Urinary bladder (tissue), 4 donors: Measurements from ENCODE around the gene AKR1E2. TPM values are rescaled to one million over a fixed set of nuclear protein-coding genes. Genes with fewer than 3 reads are reported as not detected.
A peak's percentile ranks its signal among the peaks of the same experiment; 100 is the strongest.

Source experiments
- DNase-seq: peaks from one replicate; pipeline ENCODE4 v3.0.0-alpha.2; 2015; ENCODE audit errors: extremely low spot score
- H3K27ac ChIP-seq: one replicate; pipeline ENCODE4 v1.5.1; 2013; ENCODE audit warnings: low read depth, mild to moderate bottlenecking, moderate library complexity
- H3K36me3 ChIP-seq: one replicate; pipeline ENCODE4 v1.6.1; 2013; ENCODE audit warnings: mild to moderate bottlenecking, moderate library complexity; ENCODE audit not compliant: insufficient read depth
- H3K4me1 ChIP-seq: one replicate; pipeline ENCODE4 v1.6.1; 2013; ENCODE audit warnings: mild to moderate bottlenecking, moderate library complexity; ENCODE audit not compliant: insufficient read depth
- H3K4me3 ChIP-seq: one replicate; pipeline ENCODE4 v1.5.1; 2013; ENCODE audit warnings: low read depth, low read length
- WGBS: extraction: QIAGEN DNeasy Blood & Tissue Kit; methylation state at CpG from one replicate; pipeline ENCODE4 v1.1.7; 2013; 5-methylcytosine and 5-hydroxymethylcytosine counted together
- polyA plus RNA-seq: library from polyadenylated mRNA; stranded (reverse); fragments of 200-250 nt; gene quantifications from one replicate; pipeline ENCODE4 v1.2.3, GENCODE V29; 2013
- total RNA-seq: library from RNA; depleted of rRNA; stranded (reverse); fragments of >200 nt; gene quantifications from one replicate; pipeline ENCODE4 v1.2.3, GENCODE V29; 2014
- donor health status: healthy with polysubstance abuse.
- donor health status: healthy.

AKR1E2 gene
- total RNA-seq (23.0 TPM), polyA plus RNA-seq (3.9 TPM)

DNA sequence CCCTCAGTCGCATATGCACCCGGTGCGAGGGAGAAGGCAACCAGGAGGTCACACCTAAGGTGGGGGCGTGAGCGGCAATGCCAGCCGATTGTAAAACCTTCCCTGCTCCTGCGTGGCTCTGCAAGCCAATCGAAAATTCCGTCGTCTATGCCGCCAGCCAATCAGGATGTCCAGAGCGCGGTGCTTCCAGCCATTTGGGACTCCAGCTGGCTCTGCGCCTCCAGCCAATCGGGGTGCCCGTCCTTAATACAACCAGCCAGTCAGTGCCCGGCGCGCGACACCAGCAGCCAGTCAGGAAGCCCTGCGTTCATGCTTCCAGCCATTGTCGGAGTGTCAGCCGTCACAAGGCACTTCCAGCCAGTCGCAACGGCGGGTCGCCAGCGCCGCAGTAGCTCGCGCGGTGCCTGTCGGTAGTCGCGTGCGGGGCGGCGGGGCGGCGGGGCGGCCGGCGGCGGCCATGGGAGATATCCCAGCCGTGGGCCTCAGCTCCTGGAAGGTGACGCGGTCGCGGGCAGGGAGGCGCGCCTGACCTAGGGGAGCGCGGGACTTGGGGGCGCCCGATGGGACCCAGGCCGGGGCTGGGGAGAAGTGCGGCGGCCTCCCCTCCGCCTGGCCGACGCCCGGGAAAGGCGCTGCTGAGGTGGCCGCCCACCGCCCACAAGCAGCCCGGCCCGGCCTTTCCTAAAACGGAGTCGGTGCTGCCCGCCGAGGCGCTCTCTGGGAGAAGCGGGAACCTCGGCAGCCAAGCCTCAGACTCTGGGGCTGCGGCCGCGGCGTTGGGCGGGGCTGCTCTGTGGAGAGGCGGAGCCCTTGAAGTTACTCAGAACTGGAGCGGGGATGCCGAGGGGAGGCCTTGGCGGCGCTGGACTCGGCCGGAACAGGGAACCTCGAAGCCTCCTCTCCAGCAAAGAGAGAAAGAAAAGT is at the start of gene AKR1E2:
TSS of gene AKR1E2 (plus strand) at position 340 of the 924 bp plus-strand sequence. CDS start at position 458, 118 bp downstream.
- DNase-seq, result peak; percentile 63
- H3K27ac ChIP-seq, result peak within 1 kb of the TSS; percentile 93
- H3K4me1 ChIP-seq, result no peaks in the 10 kb centered on the region
- no peaks in the 10 kb centered on the region for H3K36me3 ChIP-seq
- peak within 1 kb of the TSS; percentile 51 for H3K4me3 ChIP-seq
- 11% methylated on average over 87 of the region's 87 CpGs for WGBS

- WGBS, result 78% methylated on average over 2 of the region's 2 CpGs
- no peak overlapping the region for H3K4me3 ChIP-seq
Measured at GRCh38 chr10:4776234-4776638, 49.8 kb upstream of the AKR1E2 start.

GRCh38 chr10:4778761-4779160 is 47.2 kb upstream of the AKR1E2 start:
- no peak overlapping the region for H3K4me3 ChIP-seq
- no peak overlapping the region for H3K27ac ChIP-seq
- no peaks in the 10 kb centered on the region for H3K36me3 ChIP-seq
- no peaks in the 10 kb centered on the region for H3K4me1 ChIP-seq
- DNase-seq, result no peak

More at GRCh38 chr10:4776234-4776638, 49.8 kb upstream of the AKR1E2 start:
- H3K36me3 ChIP-seq, result no peaks in the 10 kb centered on the region
- DNase-seq, result no peak
- H3K4me1 ChIP-seq, result no peaks in the 10 kb centered on the region
- H3K27ac ChIP-seq, result no peak overlapping the region

DNA sequence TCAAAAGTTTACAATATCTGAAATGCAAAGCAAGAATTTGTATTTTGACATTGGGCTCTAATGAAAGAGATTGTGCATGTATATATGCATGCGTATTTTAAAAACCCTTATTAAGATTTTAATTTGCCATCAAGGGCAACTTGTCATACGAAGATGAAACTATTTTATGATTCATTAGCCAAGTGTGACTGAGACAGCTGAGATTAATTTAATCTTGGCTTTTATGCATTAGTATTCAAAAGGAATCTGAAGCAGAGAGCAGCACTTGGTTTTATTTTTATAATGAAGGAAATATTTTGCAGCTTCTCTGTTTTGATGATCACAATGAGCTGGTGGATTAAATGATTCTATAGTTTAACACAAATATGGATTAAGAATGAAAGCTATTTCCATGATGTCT is 45.9 kb upstream of the AKR1E2 start:
- H3K4me1 ChIP-seq, result no peaks in the 10 kb centered on the region
- no peaks in the 10 kb centered on the region for H3K36me3 ChIP-seq
- H3K4me3 ChIP-seq, result no peak overlapping the region
- no peak overlapping the region for H3K27ac ChIP-seq
- no peak for DNase-seq
- 75% methylated on average over 2 of the region's 2 CpGs for WGBS

GRCh38 chr10:4780782-4781181 is 45.2 kb upstream of the AKR1E2 start:
- Histone ChIP-seq H3K4me3 (no peak overlapping the region), H3K4me1 (no peaks in the 10 kb centered on the region), H3K27ac (no peak overlapping the region), H3K36me3 (no peaks in the 10 kb centered on the region)
- 59% methylated on average over 6 of the region's 6 CpGs for WGBS
- DNase-seq, result no peak

- 56% methylated on average over 3 of the region's 3 CpGs for WGBS
- no peak overlapping the region for H3K27ac ChIP-seq
- no peak for DNase-seq
- H3K4me1 ChIP-seq, result no peaks in the 10 kb centered on the region
- no peak overlapping the region for H3K4me3 ChIP-seq
- no peaks in the 10 kb centered on the region for H3K36me3 ChIP-seq
Measured at GRCh38 chr10:4781955-4782354, 44.1 kb upstream of the AKR1E2 start.

- H3K36me3 ChIP-seq, result no peaks in the 10 kb centered on the region
- no peaks in the 10 kb centered on the region for H3K4me1 ChIP-seq
- no peak for DNase-seq
- no peak overlapping the region for H3K27ac ChIP-seq
- 54% methylated on average over 8 of the region's 8 CpGs for WGBS
- no peak overlapping the region for H3K4me3 ChIP-seq
Measured at GRCh38 chr10:4784667-4785333, 41.2 kb upstream of the AKR1E2 start.

- no peaks in the 10 kb centered on the region for H3K4me1 ChIP-seq
- no peak overlapping the region for H3K4me3 ChIP-seq
- no peak overlapping the region for H3K27ac ChIP-seq
- DNase-seq, result no peak
- WGBS, result 69% methylated on average over 12 of the region's 12 CpGs
- no peaks in the 10 kb centered on the region for H3K36me3 ChIP-seq
Measured at GRCh38 chr10:4786043-4786839, 39.8 kb upstream of the AKR1E2 start.

DNA sequence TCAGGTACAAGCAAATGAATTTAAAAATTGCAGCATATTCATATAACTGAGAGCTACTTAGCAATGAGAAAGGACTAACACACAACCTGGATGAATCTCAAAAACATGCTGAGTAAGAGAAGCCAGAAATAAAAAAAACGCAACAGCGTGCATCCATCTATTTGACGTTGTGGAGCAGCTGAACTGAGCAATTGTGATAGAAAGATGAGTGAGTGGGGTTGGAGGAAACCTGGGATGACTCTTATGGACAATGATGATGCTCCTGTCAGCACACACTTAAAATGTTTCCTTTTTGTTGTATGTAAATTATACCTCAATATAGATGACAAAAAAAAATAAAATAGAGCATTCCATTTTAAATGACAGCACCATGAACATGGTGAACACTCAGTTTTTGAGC is 36.0 kb upstream of the AKR1E2 start:
- no peak overlapping the region for H3K27ac ChIP-seq
- H3K4me3 ChIP-seq, result no peak overlapping the region
- no peaks in the 10 kb centered on the region for H3K36me3 ChIP-seq
- 83% methylated on average over 3 of the region's 3 CpGs for WGBS
- no peak for DNase-seq
- no peaks in the 10 kb centered on the region for H3K4me1 ChIP-seq

DNA sequence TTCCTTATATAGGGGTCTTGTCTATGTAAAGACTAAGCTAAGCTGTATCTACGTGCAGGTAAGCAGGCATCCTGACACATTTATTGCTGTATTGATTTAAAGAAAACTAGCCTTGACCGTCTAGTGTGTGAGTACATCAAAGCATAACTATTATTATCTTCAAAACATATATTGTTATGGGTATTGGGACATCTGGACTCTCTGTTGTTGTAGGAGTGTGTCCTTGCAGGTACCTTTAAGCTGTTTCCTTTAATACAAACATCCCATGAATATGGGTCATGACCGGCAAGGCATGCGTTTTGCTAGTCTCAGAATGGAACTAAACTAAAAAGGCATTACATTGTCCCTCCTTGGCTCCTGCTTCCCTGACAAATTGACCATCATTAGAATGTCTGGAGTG is 35.1 kb upstream of the AKR1E2 start:
- no peaks in the 10 kb centered on the region for H3K36me3 ChIP-seq
- no peak overlapping the region for H3K27ac ChIP-seq
- 71% methylated on average over 4 of the region's 4 CpGs for WGBS
- no peak for DNase-seq
- H3K4me1 ChIP-seq, result no peaks in the 10 kb centered on the region
- H3K4me3 ChIP-seq, result no peak overlapping the region

- WGBS, result 34% methylated on average over 1 of the region's 1 CpG
- no peak for DNase-seq
- Histone ChIP-seq H3K4me3 (no peak overlapping the region), H3K36me3 (no peaks in the 10 kb centered on the region), H3K4me1 (no peaks in the 10 kb centered on the region), H3K27ac (no peak overlapping the region)
Measured at GRCh38 chr10:4792381-4792780, 33.6 kb upstream of the AKR1E2 start.

- no peak for DNase-seq
- H3K27ac ChIP-seq, result no peak overlapping the region
Measured at GRCh38 chr10:4801405-4801804, 24.6 kb upstream of the AKR1E2 start.

DNA sequence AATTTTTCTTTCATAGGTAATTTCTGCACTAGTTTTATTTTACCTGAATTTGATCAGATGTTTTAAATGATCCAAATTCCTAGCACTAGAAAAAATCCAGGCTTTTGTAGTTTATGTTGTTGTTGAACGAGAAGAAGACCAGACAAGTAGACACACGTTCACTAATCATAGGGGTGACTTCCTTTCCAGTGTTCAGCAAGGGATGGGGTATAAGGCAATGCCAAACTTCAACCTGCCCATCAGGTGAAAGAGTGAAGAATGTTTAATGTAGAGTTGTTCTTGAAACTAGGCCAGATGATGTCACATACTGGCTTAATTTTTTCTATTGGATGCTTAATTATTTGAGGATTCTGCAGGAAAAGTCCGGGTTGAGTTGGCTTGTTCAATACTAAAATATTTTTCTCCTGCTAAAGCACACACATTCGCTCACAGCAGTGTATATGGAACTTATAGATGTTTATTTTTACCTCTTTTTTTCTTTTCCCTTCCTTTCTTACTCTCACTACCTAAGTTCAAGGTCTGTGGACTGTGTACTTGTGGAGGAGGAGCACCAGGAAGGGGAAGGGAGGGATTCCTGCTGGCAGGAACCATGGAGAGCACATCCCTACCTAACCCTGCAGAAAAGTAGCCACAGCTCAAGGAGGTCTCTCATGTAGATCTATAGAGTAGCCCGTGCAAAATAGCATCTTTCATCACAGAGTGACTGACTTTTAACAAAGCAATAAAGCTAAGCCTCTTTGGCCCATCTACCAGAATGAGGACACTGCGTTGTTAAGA is 23.1 kb upstream of the AKR1E2 start:
- WGBS, result 77% methylated on average over 6 of the region's 6 CpGs

More at GRCh38 chr10:4801405-4801804, 24.6 kb upstream of the AKR1E2 start:
- Histone ChIP-seq H3K4me3 (no peak overlapping the region), H3K36me3 (no peaks in the 10 kb centered on the region), H3K4me1 (no peaks in the 10 kb centered on the region)
- WGBS, result 79% methylated on average over 3 of the region's 3 CpGs

More for the DNA sequence above, 23.1 kb upstream of the AKR1E2 start:
- Histone ChIP-seq H3K4me1 (no peaks in the 10 kb centered on the region), H3K4me3 (no peak overlapping the region), H3K36me3 (no peaks in the 10 kb centered on the region), H3K27ac (no peak overlapping the region)
- DNase-seq, result no peak
